PC-9 (cell line): ENCODE measurements around the gene FAF1. TPM values are rescaled to one million over a fixed set of nuclear protein-coding genes. Genes with fewer than 3 reads are reported as not detected.
A peak's percentile ranks its signal among the peaks of the same experiment; 100 is the strongest.

ENCODE experiments used
- BruUV-seq: library from RNA; stranded (reverse); fragments of 400-500 nt; replicated peaks from 2 replicates; lab custom pipeline; 2021; lab: Mats Ljungman, UMichigan
- CTCF ChIA-PET: fragments of 300-600 bp; sonication (Branson Sonifier 250); formaldehyde crosslinking; loops from one replicate; lab custom pipeline; 2022; ENCODE audit warnings: antibody characterized with exemption; lab: Charles Lee
- POLR2A ChIA-PET: fragments of 300-600 bp; sonication (Branson Sonifier 250); formaldehyde crosslinking; loops from one replicate; lab custom pipeline; 2022; ENCODE audit warnings: antibody characterized with exemption; ENCODE audit not compliant: unreplicated experiment; lab: Charles Lee
- DNase-seq, 2 experiments: peaks; one replicate each; pipeline versions ENCODE4 v3.0.0 to v3.0.0-alpha.2; 2015 to 2022; ENCODE audit warnings: mixed read lengths in 1 of 2
- H2AFZ ChIP-seq: fragments of 200-600 bp; sonication (generic); 2 replicates; pipeline ENCODE4 v1.8.1; 2017; ENCODE audit warnings: antibody characterized with exemption
- H3F3A ChIP-seq: fragments of 200-600 bp; sonication (generic); 2 replicates; pipeline ENCODE4 v1.8.1; 2017; ENCODE audit warnings: antibody characterized with exemption, mild to moderate bottlenecking, low read depth; ENCODE audit not compliant: insufficient read depth
- H3K27ac ChIP-seq: fragments of 200-600 bp; sonication (generic); 2 replicates; pipeline ENCODE4 v1.6.1; 2016; ENCODE audit warnings: mixed run types
- H3K27me3 ChIP-seq: fragments of 200-600 bp; sonication (generic); 2 replicates; pipeline ENCODE4 v1.6.1; 2016; ENCODE audit warnings: low read depth, mixed run types; ENCODE audit not compliant: insufficient read depth
- H3K36me3 ChIP-seq: fragments of 200-600 bp; sonication (generic); 2 replicates; pipeline ENCODE4 v1.6.1; 2016; ENCODE audit warnings: low read depth, mixed run types
- H3K4me1 ChIP-seq: fragments of 200-600 bp; sonication (generic); replicated peaks from 2 replicates; pipeline ENCODE4 v1.6.1; 2016; ENCODE audit warnings: mixed run types; ENCODE audit not compliant: insufficient read depth
- H3K4me2 ChIP-seq: fragments of 200-600 bp; sonication (generic); 2 replicates; pipeline ENCODE4 v1.6.1; 2017; ENCODE audit warnings: mixed run types
- H3K4me3 ChIP-seq: fragments of 200-600 bp; sonication (generic); 2 replicates; pipeline ENCODE4 v1.6.1; 2016; ENCODE audit warnings: mixed run types
- H3K79me2 ChIP-seq: fragments of 200-600 bp; sonication (generic); 2 replicates; pipeline ENCODE4 v1.6.1; 2017; ENCODE audit warnings: low read depth, mixed run types
- H3K9me2 ChIP-seq: fragments of 200-600 bp; sonication (generic); 2 replicates; pipeline ENCODE4 v1.8.1; 2017; ENCODE audit warnings: mild to moderate bottlenecking; ENCODE audit not compliant: insufficient read depth
- H3K9me3 ChIP-seq: fragments of 200-600 bp; sonication (generic); 2 replicates; pipeline ENCODE4 v1.8.1; 2016; ENCODE audit warnings: low read depth; ENCODE audit not compliant: insufficient read depth
- H4K20me1 ChIP-seq: fragments of 200-600 bp; sonication (generic); 2 replicates; pipeline ENCODE4 v1.8.1; 2017; ENCODE audit not compliant: insufficient read depth
- EZH2 ChIP-seq: fragments of 200-600 bp; sonication (generic); IDR thresholded peaks from 2 replicates; pipeline ENCODE4 v1.8.0; 2017; ENCODE audit warnings: antibody characterized with exemption, low read depth
- intact Hi-C: fragments of 100-400 bp; cut with micrococcal nuclease; formaldehyde crosslinking; loops from one replicate; pipeline ENCODE4 v1.10.0; 2022; ENCODE audit not compliant: unreplicated experiment
- total RNA-seq: library from RNA; stranded (reverse); gene quantifications from 2 replicates; pipeline ENCODE4 v1.2.3, GENCODE V29; 2021
- TF ChIP-seq, protein P1 (sequence below): fragments of 200-600 bp; sonication (generic); conservative IDR thresholded peaks from 2 replicates; pipeline ENCODE4 v1.6.1; 2017; ENCODE audit warnings: mixed run types, antibody characterized with exemption, mild to moderate bottlenecking, moderate library complexity

The FAF1 gene
- total RNA-seq, 1 experiment from 2014 or later: 105 TPM

DNA sequence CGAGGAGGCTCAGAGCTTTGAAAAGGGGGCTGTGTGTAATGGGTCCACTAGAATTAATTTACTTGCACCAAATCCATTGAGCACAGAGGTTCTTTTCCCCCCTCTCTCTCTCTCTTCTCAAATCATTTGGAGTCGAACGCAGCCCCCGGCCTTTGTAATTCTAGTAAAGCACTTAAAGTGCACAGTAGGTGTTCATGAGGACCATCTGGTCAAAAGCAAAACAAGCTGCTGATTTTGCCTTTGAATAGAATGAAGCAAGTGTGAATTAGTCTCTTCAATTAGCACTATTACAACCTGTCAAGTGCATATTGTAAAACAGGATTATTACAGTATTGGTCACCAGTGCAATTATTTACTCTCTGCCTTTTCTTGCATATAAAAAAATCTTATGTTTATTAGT, 259.9 kb downstream of the FAF1 start:
- Histone ChIP-seq H3K4me1 (no peaks in the 10 kb centered on the region), H3K9me3 (no peaks in the 10 kb centered on the region), H3K4me2 (no peak overlapping the region), H2AFZ (no peak overlapping the region), H3K4me3 (no peak overlapping the region), H3K36me3 (no peaks in the 10 kb centered on the region), H3K9me2 (no peaks in the 10 kb centered on the region), H3K27me3 (no peaks in the 10 kb centered on the region), H3F3A (no peaks in the 10 kb centered on the region), H4K20me1 (peaks cover 8% of the 10 kb centered on the region; the same call in 1 of the 2 replicates), H3K27ac (no peak overlapping the region), H3K79me2 (no peaks in the 10 kb centered on the region)
- no peak for DNase-seq
- CTCF ChIA-PET: interaction anchor here (0.7 kb wide), 1 partner anchor 40 kb away, joined by 5 read pairs; no protein-coding TSS in a partner anchor
- BruUV-seq: no TSS peak
- TF ChIP-seq, protein P1, sequence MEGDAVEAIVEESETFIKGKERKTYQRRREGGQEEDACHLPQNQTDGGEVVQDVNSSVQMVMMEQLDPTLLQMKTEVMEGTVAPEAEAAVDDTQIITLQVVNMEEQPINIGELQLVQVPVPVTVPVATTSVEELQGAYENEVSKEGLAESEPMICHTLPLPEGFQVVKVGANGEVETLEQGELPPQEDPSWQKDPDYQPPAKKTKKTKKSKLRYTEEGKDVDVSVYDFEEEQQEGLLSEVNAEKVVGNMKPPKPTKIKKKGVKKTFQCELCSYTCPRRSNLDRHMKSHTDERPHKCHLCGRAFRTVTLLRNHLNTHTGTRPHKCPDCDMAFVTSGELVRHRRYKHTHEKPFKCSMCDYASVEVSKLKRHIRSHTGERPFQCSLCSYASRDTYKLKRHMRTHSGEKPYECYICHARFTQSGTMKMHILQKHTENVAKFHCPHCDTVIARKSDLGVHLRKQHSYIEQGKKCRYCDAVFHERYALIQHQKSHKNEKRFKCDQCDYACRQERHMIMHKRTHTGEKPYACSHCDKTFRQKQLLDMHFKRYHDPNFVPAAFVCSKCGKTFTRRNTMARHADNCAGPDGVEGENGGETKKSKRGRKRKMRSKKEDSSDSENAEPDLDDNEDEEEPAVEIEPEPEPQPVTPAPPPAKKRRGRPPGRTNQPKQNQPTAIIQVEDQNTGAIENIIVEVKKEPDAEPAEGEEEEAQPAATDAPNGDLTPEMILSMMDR: no peak
- TF ChIP-seq EZH2: no peak
- POLR2A ChIA-PET: no interaction called here
- intact Hi-C loops: loop anchor here (10.0 kb wide), 1 partner anchor 335 kb away; no protein-coding TSS in a partner anchor

DNA sequence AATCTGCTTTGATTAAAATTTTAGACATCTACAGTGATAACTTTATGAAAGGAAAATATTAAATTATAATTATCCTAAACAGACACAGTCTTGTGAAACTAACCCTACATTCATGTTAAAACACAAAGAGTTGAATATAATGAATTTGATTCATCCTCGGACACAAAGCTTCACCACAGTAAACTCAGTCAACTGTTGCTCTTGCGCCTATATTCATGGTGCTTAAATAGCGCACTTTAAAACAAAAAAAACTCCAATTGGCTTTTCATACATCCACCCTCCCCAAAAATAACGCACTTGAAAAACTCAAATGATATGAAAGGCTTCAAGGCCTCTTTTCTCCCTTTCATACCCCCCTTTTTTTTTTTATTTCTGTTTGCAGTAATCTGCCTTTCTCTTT, 260.3 kb downstream of the FAF1 start:
- BruUV-seq: no TSS peak
- CTCF ChIA-PET: interaction anchor here (0.7 kb wide), 1 partner anchor 39 kb away, joined by 5 read pairs; no protein-coding TSS in a partner anchor

DNA sequence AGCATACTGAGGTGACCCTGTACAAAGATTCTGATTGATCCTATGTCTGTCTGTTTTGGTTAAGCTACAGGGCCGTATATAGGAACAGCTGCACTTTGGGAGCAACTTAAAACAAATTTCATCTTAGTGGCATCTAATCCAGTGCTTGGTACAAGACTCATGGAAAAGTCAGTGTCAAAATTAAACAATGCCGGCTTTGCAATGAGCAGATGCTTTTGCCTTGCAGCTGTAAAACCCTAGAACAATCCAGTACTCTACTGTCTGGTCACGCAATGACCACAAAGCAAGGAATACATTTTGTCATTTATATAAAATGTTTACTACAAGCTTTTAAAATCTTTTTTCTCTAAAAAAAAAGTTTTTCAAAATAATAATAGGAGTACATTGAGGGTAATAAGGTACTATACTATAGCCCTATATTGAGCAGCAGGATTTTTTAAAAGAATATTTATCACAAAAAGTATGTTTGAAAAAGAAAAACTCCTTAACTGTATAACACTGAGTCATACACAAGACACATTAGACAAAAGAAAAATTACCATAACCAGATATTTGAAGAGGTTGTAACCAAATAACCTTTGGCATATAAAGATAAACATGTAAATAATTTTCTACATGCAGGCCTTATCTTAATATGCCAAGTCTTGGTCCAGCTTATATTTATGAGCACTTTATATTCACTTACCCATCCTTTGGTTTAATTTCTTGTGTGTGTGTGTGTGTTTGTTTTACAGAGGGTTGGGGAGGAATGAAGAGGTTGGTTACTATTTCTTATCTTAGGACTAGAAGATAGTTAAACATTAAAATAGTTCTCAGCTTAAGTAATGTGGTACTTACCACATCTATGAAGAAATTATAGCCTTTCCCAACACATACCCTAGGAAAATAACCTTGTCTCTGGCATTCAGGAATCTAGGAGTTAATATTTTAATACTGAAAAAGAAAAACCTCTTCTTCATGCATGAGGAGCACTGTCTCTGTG, 262.3 kb downstream of the FAF1 start:
- H3K27ac ChIP-seq: 0 out of 2 replicates have a peak overlapping the region, but pooled peaks have one; percentile 12
- POLR2A ChIA-PET: no interaction called here
- CTCF ChIA-PET: interaction anchor here (0.6 kb wide), 2 partner anchors 43 to 60 kb away, joined by 3 to 4 read pairs; no protein-coding TSS in a partner anchor
- no peak overlapping the region for H2AFZ ChIP-seq
- 0 out of 2 replicates have a peak, but pooled peaks cover 4% of the 10 kb centered on the region for H3K36me3 ChIP-seq
- no peaks in the 10 kb centered on the region; the same call in 1 of the 2 replicates for H3K9me2 ChIP-seq
- no TSS peak for BruUV-seq
- H3K79me2 ChIP-seq: no peaks in the 10 kb centered on the region
- H4K20me1 ChIP-seq: 0 out of 2 replicates have a peak, but pooled peaks cover 4% of the 10 kb centered on the region
- H3K4me1 ChIP-seq: no peaks in the 10 kb centered on the region
- no peak overlapping the region for H3K4me3 ChIP-seq
- no peak overlapping the region for H3K4me2 ChIP-seq
- intact Hi-C loops: no loop called here
- TF ChIP-seq, protein P1: no peak
- TF ChIP-seq EZH2: no peak
- no peaks in the 10 kb centered on the region for H3K27me3 ChIP-seq
- no peak for DNase-seq
- H3K9me3 ChIP-seq: no peaks in the 10 kb centered on the region
- no peaks in the 10 kb centered on the region for H3F3A ChIP-seq

More for the DNA sequence above, 260.3 kb downstream of the FAF1 start:
- POLR2A ChIA-PET: no interaction called here
- Histone ChIP-seq H2AFZ (no peak overlapping the region), H3K79me2 (no peaks in the 10 kb centered on the region), H3K27ac (no peak overlapping the region), H3K4me1 (no peaks in the 10 kb centered on the region), H4K20me1 (peaks cover 8% of the 10 kb centered on the region; the same call in 1 of the 2 replicates), H3K9me2 (no peaks in the 10 kb centered on the region), H3K36me3 (no peaks in the 10 kb centered on the region), H3K9me3 (no peaks in the 10 kb centered on the region), H3K4me2 (no peak overlapping the region), H3K27me3 (no peaks in the 10 kb centered on the region), H3K4me3 (no peak overlapping the region), H3F3A (no peaks in the 10 kb centered on the region)
- TF ChIP-seq, protein P1: no peak
- no peak for DNase-seq
- intact Hi-C loops: loop anchor here (10.0 kb wide), 1 partner anchor 335 kb away; no protein-coding TSS in a partner anchor
